Measurements from ENCODE around the gene PWWP2B.

The PWWP2B gene

GRCh38 chr10:132362151-132362611 lies 34.8 kb upstream of the PWWP2B start:
- no peak for DNase-seq (ENCODE audit: insufficient read length, low spot score)
- TF ChIP-seq SPI1 (IDR thresholded peaks at IDR 0.05; ENCODE audit: low read depth, low read length) (no peak), TAF1 (IDR thresholded peaks at IDR 0.05; ENCODE audit: low read depth, low read length) (no peak), POLR2A (IDR thresholded peaks at IDR 0.05; ENCODE audit: low read depth, low read length) (no peak), POU2F2 (IDR thresholded peaks at IDR 0.05; ENCODE audit: low read depth, low read length) (no peak), POLR2AphosphoS5 (IDR thresholded peaks at IDR 0.05; ENCODE audit: low read depth, low read length) (no peak), PAX5 (IDR thresholded peaks at IDR 0.05; ENCODE audit: insufficient read depth, low read length, severe bottlenecking) (no peak)
- no peak for FAIRE-seq

- TF ChIP-seq POU2F2 (IDR thresholded peaks at IDR 0.05; ENCODE audit: low read depth, low read length) (no peak), TAF1 (IDR thresholded peaks at IDR 0.05; ENCODE audit: low read depth, low read length) (no peak), POLR2AphosphoS5 (IDR thresholded peaks at IDR 0.05; ENCODE audit: low read depth, low read length) (no peak), PAX5 (IDR thresholded peaks at IDR 0.05; ENCODE audit: insufficient read depth, low read length, severe bottlenecking) (no peak), SPI1 (IDR thresholded peaks at IDR 0.05; ENCODE audit: low read depth, low read length) (no peak), POLR2A (IDR thresholded peaks at IDR 0.05; ENCODE audit: low read depth, low read length) (no peak)
- DNase-seq (ENCODE audit: insufficient read length, low spot score) (no peak), FAIRE-seq (no peak)
Observed at GRCh38 chr10:132363376-132363775, 33.6 kb upstream of the PWWP2B start.

- FAIRE-seq (peak; percentile 100), DNase-seq (ENCODE audit: insufficient read length, low spot score) (no peak)
- TF ChIP-seq PAX5 (IDR thresholded peaks at IDR 0.05; ENCODE audit: insufficient read depth, low read length, severe bottlenecking) (no peak), POLR2A (IDR thresholded peaks at IDR 0.05; ENCODE audit: low read depth, low read length) (no peak), TAF1 (IDR thresholded peaks at IDR 0.05; ENCODE audit: low read depth, low read length) (no peak), SPI1 (IDR thresholded peaks at IDR 0.05; ENCODE audit: low read depth, low read length) (no peak), POLR2AphosphoS5 (IDR thresholded peaks at IDR 0.05; ENCODE audit: low read depth, low read length) (no peak), POU2F2 (IDR thresholded peaks at IDR 0.05; ENCODE audit: low read depth, low read length) (no peak)
Observed at GRCh38 chr10:132363921-132364593, 32.9 kb upstream of the PWWP2B start.

GRCh38 chr10:132364594-132364970 lies 32.4 kb upstream of the PWWP2B start:
- DNase-seq (ENCODE audit: insufficient read length, low spot score): no peak
- FAIRE-seq: no peak
- no peak for TF ChIP-seq SPI1 (IDR thresholded peaks at IDR 0.05; ENCODE audit: low read depth, low read length)
- TF ChIP-seq POU2F2 (IDR thresholded peaks at IDR 0.05; ENCODE audit: low read depth, low read length): no peak
- no peak for TF ChIP-seq TAF1 (IDR thresholded peaks at IDR 0.05; ENCODE audit: low read depth, low read length)
- TF ChIP-seq POLR2AphosphoS5 (IDR thresholded peaks at IDR 0.05; ENCODE audit: low read depth, low read length): no peak
- no peak for TF ChIP-seq POLR2A (IDR thresholded peaks at IDR 0.05; ENCODE audit: low read depth, low read length)
- TF ChIP-seq PAX5 (IDR thresholded peaks at IDR 0.05; ENCODE audit: insufficient read depth, low read length, severe bottlenecking): no peak

GRCh38 chr10:132365102-132365501 lies 31.9 kb upstream of the PWWP2B start:
- TF ChIP-seq POLR2A (IDR thresholded peaks at IDR 0.05; ENCODE audit: low read depth, low read length): no peak
- TF ChIP-seq POLR2AphosphoS5 (IDR thresholded peaks at IDR 0.05; ENCODE audit: low read depth, low read length): no peak
- TF ChIP-seq TAF1 (IDR thresholded peaks at IDR 0.05; ENCODE audit: low read depth, low read length): no peak
- no peak for TF ChIP-seq POU2F2 (IDR thresholded peaks at IDR 0.05; ENCODE audit: low read depth, low read length)
- TF ChIP-seq PAX5 (IDR thresholded peaks at IDR 0.05; ENCODE audit: insufficient read depth, low read length, severe bottlenecking): no peak
- TF ChIP-seq SPI1 (IDR thresholded peaks at IDR 0.05; ENCODE audit: low read depth, low read length): no peak
- FAIRE-seq (no peak), DNase-seq (ENCODE audit: insufficient read length, low spot score) (no peak)

GRCh38 chr10:132366006-132366405 lies 31.0 kb upstream of the PWWP2B start:
- FAIRE-seq (no peak), DNase-seq (ENCODE audit: insufficient read length, low spot score) (no peak)
- TF ChIP-seq TAF1 (IDR thresholded peaks at IDR 0.05; ENCODE audit: low read depth, low read length): no peak
- TF ChIP-seq POLR2AphosphoS5 (IDR thresholded peaks at IDR 0.05; ENCODE audit: low read depth, low read length): no peak
- no peak for TF ChIP-seq POLR2A (IDR thresholded peaks at IDR 0.05; ENCODE audit: low read depth, low read length)
- no peak for TF ChIP-seq PAX5 (IDR thresholded peaks at IDR 0.05; ENCODE audit: insufficient read depth, low read length, severe bottlenecking)
- no peak for TF ChIP-seq SPI1 (IDR thresholded peaks at IDR 0.05; ENCODE audit: low read depth, low read length)
- TF ChIP-seq POU2F2 (IDR thresholded peaks at IDR 0.05; ENCODE audit: low read depth, low read length): no peak

GRCh38 chr10:132366499-132366898 lies 30.5 kb upstream of the PWWP2B start:
- no peak for FAIRE-seq
- DNase-seq (ENCODE audit: insufficient read length, low spot score): no peak
- no peak for TF ChIP-seq POU2F2 (IDR thresholded peaks at IDR 0.05; ENCODE audit: low read depth, low read length)
- TF ChIP-seq POLR2A (IDR thresholded peaks at IDR 0.05; ENCODE audit: low read depth, low read length): no peak
- TF ChIP-seq TAF1 (IDR thresholded peaks at IDR 0.05; ENCODE audit: low read depth, low read length): no peak
- no peak for TF ChIP-seq POLR2AphosphoS5 (IDR thresholded peaks at IDR 0.05; ENCODE audit: low read depth, low read length)
- no peak for TF ChIP-seq PAX5 (IDR thresholded peaks at IDR 0.05; ENCODE audit: insufficient read depth, low read length, severe bottlenecking)
- no peak for TF ChIP-seq SPI1 (IDR thresholded peaks at IDR 0.05; ENCODE audit: low read depth, low read length)

- TF ChIP-seq PAX5 (IDR thresholded peaks at IDR 0.05; ENCODE audit: insufficient read depth, low read length, severe bottlenecking): no peak
- TF ChIP-seq TAF1 (IDR thresholded peaks at IDR 0.05; ENCODE audit: low read depth, low read length): no peak
- TF ChIP-seq POLR2A (IDR thresholded peaks at IDR 0.05; ENCODE audit: low read depth, low read length): no peak
- TF ChIP-seq POLR2AphosphoS5 (IDR thresholded peaks at IDR 0.05; ENCODE audit: low read depth, low read length): no peak
- no peak for TF ChIP-seq SPI1 (IDR thresholded peaks at IDR 0.05; ENCODE audit: low read depth, low read length)
- no peak for TF ChIP-seq POU2F2 (IDR thresholded peaks at IDR 0.05; ENCODE audit: low read depth, low read length)
- FAIRE-seq (no peak), DNase-seq (ENCODE audit: insufficient read length, low spot score) (no peak)
Observed at GRCh38 chr10:132368391-132368790, 28.6 kb upstream of the PWWP2B start.

- no peak for FAIRE-seq
- no peak for DNase-seq (ENCODE audit: insufficient read length, low spot score)
- no peak for TF ChIP-seq POLR2A (IDR thresholded peaks at IDR 0.05; ENCODE audit: low read depth, low read length)
- TF ChIP-seq POLR2AphosphoS5 (IDR thresholded peaks at IDR 0.05; ENCODE audit: low read depth, low read length): no peak
- no peak for TF ChIP-seq PAX5 (IDR thresholded peaks at IDR 0.05; ENCODE audit: insufficient read depth, low read length, severe bottlenecking)
Observed at GRCh38 chr10:132368881-132369635, 27.9 kb upstream of the PWWP2B start.

Data from GM12891 (cell line).